ENCODE results near the gene SPRED2.
A peak's percentile ranks its signal among the peaks of the same experiment; 100 is the strongest.

SPRED2 gene

DNA sequence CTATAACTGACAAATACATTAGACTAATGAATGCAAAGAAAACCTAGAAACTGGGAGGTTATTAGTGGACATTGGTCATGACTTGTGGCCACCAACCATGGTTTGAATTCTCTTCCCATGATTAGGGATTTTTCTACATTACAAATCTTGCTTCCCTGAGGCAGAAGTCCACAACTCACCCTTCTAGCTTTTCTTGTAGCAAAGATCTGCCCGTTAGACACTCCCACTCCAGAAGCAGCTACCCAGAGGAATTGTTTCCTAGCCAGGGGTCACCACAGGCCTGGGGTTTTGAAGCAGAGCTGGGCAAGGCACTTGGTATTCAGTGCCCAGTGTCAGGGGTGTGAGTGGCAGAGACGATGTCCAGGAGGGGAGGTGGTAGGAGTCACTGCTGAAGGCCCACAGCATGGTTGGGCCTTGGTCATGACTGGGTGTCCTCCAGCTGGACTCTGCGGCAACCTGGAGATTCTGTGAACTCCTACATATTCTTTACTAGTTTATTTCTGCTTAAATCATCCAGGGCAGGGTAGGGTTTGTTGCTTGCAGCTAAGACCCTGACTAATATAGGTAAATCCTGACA, 149.8 kb downstream of the SPRED2 start:
- DNase-seq (ENCODE audit: low spot score) = no peak
- FAIRE-seq = no peak

- no peak for DNase-seq (ENCODE audit: low spot score)
Measured at GRCh38 chr2:65281627-65282351, 150.6 kb downstream of the SPRED2 start.

DNA sequence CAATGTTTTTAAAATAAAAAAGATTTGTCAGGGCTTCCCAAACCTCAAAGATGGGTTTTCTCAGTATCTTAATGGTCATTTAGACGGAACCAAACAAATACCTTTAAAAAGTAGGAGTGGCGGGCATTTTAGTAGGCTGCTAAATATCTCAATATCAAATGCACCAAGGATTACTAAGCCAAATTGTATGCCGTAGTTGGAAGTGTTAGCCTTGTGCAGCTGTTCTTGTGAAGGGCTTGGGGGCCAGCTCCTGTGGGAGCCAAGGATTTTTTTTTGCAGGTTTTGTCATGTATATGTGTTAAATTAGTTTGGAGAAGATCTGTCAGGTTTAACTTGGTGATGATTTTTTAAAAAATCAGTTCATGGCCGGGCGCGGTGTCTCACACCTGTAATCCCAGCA, 152.6 kb downstream of the SPRED2 start:
- no peak for DNase-seq (ENCODE audit: low spot score)
- no peak for FAIRE-seq

More at GRCh38 chr2:65281627-65282351, 150.6 kb downstream of the SPRED2 start:
- no peak for FAIRE-seq

DNA sequence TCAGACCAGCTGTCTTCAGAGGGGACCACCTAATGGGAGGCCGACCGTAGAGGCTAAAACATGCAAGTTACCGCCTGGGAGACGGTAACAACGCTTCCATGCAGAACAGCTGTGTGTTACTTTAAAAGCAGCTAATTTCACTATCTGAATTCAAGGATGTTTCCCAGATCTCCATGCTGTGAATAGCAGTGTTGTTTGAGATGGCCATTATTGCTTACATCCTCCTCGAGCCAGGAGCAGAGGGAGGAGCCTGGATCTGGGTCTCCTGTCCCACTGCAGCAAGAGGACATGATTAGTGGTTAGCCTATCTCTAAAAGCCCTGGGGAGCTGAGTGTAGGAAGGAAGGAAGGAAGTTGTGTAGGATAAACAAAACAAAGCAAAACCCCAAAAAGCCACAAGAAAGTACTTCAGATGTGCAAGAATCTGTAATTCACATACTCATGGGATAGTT, 153.8 kb downstream of the SPRED2 start:
- DNase-seq (ENCODE audit: low spot score) (no peak), FAIRE-seq (no peak)

GRCh38 chr2:65277791-65278483, 154.5 kb downstream of the SPRED2 start:
- DNase-seq (ENCODE audit: low spot score) (no peak), FAIRE-seq (no peak)

DNA sequence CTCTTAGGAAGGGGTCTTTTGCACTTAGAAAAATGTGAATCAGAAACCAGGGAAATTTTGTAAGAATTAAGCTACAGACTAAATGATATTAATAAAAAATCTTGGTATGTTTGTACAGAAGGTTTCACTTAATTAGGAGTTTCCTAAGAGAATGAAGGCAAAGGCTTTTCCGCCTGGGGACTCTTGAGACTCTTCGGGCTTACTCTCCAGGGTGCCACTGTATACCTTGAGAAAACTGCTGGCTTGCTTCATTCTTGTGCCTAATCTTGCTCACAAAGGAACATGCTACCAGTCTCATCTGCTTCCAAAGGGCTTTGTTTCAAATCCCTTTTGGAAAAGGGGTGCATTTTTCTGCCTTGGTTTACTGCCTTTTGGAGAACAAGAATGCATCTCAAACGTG, 155.3 kb downstream of the SPRED2 start:
- DNase-seq (ENCODE audit: low spot score) (no peak), FAIRE-seq (no peak)

- DNase-seq (ENCODE audit: low spot score) (no peak), FAIRE-seq (no peak)
Measured at GRCh38 chr2:65276609-65277008, 155.8 kb downstream of the SPRED2 start.

DNA sequence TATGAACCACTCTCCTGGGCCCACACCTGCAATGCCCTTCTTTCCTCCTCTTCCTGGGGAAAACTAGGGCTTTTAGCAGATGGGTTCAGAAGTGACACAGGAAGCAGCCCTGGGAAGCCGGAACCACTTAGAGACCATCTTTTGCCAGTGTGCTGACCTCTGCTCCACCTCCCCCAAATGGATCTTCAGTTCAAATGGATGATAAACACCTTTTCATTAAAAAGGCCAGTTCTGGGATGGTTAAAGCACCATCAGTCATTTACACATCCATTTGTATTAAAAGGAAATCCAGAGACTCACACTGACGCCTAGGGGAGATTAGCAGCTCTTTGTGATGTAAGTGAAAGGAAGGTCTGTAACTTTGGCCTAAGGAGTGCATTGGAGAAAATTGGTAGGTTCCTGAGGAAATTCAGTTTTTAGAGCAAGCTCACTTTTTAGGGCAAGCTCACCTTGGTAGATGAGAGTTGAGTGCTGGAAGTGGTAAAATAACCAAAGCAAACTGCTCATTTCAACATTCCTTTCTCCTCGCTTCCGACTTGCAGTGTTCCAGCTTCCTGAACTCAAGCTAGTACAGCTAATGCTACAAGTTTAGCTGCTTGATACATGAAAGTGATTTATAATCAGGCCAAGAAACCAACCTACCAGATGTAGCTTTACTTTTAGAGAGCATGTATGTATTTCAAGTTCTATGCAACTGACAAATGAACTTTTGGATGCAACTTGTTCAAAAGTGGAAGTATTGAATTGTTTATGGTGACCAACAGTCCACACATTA, 157.1 kb downstream of the SPRED2 start:
- FAIRE-seq = no peak
- no peak for DNase-seq (ENCODE audit: low spot score)

DNA sequence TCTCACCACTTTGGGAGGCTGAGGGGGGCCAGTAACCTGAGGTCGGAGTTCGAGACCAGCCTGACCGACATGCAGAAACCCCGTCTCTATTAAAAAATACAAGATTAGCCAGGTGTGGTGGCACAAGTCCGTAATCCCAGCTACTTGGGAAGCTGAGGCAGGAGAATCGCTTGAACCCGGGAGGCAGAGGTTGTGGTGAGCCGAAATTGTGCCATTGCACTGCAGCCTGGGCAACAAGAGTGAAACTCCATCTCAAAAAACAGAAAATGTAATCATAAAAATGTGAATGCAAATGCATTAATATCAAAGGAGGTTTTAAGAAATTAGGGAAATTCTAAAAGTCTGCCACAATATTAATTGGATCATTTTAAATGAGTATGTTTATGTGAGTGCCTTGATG, 159.1 kb downstream of the SPRED2 start:
- DNase-seq (ENCODE audit: low spot score) (no peak), FAIRE-seq (no peak)

DNA sequence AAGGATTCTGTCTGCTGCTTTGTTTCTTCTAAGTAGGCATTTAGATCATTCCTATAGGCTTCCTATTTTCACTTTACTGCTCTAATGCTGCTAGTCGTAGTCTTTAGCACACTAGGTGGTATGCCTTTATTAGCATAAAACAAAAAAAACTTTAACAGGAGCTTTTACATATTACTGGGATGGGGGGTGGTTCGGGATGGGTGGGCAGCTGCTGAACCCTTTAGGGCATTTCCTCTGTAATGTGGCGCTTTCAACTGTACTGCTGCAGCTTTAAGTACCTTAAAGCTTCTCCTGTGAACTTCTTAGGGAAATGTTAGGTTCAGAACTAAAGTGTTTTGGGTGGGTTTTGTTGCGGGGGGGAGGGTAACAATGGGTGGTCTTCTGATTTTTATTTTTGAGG, 163.4 kb downstream of the SPRED2 start:
- DNase-seq (ENCODE audit: low spot score) (no peak), FAIRE-seq (no peak)

DNA sequence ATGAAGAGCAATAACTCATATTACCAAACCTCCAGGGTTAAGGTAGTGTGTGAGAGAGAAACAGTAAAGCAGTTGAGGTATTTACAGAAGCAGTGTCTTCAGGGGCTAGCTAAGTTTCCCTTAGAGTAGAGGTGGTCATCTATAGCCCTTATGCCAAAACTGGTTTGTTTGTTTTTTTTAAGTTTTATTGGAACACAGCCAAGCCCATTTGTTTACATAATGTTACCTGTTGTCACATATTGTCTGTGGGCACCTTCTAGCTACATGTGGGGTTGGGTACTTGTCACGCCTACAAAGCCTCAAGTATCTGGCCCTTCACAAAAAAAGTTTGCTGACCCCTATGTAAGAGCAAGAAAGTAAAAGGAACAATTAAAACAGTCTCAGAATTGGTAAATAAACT, 165.4 kb downstream of the SPRED2 start:
- FAIRE-seq (no peak), DNase-seq (ENCODE audit: low spot score) (no peak)

- FAIRE-seq (no peak), DNase-seq (ENCODE audit: low spot score) (no peak)
Measured at GRCh38 chr2:65265671-65266045, 166.7 kb downstream of the SPRED2 start.

- peak; percentile 67 for DNase-seq (ENCODE audit: low spot score)
- FAIRE-seq = peak; percentile 79
Measured at GRCh38 chr2:65264821-65265670, 167.4 kb downstream of the SPRED2 start.

DNA sequence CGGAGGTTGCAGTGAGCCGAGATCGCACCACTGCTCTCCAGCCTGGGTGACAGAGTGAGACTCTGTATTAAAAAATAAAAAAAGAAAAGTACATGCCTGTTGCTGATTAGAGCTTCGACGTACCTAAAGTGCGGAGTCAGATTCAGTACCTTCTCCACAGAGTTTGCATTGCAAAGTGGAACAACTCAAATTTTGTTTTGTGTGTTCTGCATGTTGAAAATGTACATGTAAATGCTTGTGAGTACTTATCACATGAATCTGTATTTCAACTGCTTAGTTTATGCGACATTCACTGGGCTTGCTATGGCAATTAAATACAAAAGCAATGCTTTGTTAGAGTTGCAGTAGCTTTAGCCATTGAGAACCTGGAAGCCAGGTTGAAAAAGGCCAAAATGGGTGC, 168.4 kb downstream of the SPRED2 start:
- FAIRE-seq (no peak), DNase-seq (ENCODE audit: low spot score) (no peak)

DNA sequence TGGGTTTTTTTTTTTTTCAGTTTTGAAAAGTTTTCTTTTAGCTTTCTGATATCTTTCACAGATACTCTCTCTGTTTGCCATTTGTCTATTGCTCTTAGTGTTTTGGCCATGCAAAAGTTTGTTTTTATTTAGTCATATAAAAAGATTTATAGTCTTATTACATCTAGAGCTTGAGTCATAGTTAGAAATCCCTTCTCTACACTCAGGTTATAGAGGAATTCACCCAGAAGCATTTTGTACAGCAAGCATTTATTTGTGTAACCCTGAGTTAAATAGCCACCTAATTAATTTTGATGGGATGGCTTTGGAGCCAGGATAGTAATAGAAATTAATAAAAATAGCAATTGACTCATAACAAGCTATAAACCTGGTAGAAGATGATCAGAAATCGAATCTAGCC, 169.1 kb downstream of the SPRED2 start:
- no peak for FAIRE-seq
- DNase-seq (ENCODE audit: low spot score) = no peak

DNA sequence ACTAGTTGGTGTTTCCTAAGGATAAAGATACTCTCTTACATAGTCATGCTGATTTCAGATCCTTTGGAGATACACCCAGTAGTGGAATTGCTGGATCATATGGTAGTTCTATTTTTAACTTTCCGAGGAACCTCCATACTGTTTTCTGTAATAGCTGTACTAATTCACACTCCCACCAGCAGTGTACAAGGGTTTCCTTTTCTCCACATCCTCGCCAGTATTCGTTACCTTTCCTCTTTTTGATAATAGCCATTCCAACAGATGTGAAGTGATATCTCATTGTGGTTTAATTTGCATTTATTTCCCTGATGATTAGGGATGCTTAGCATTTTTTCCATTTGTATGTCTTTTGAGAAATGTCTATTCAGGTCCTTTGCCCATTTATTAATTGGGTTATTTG, 170.7 kb downstream of the SPRED2 start:
- FAIRE-seq (no peak), DNase-seq (ENCODE audit: low spot score) (no peak)

All from RCC 7860 (cell line).